HEK293T (cell line): ENCODE data around the gene NKG7.

Experiments used
- ARNT ChIP-seq: fragments of 450-650 bp; IDR thresholded peaks from 2 replicates; pipeline ENCODE4 v1.6.1; 2017; ENCODE audit warnings: mild to moderate bottlenecking
- BHLHE40 ChIP-seq: fragments of 450-650 bp; IDR thresholded peaks from 2 replicates; pipeline ENCODE4 v1.6.1; 2016; ENCODE audit warnings: mild to moderate bottlenecking, moderate library complexity, borderline replicate concordance
- CTBP1 ChIP-seq: fragments of 450-650 bp; IDR thresholded peaks from 2 replicates; pipeline ENCODE4 v1.6.1; 2016; ENCODE audit warnings: borderline replicate concordance
- ELF4 ChIP-seq: fragments of 450-650 bp; IDR thresholded peaks from 2 replicates; pipeline ENCODE4 v1.6.1; 2017; ENCODE audit warnings: antibody characterized with exemption
- FOXM1 ChIP-seq: fragments of 450-650 bp; IDR thresholded peaks from 2 replicates; pipeline ENCODE4 v1.6.1; 2017; ENCODE audit warnings: mild to moderate bottlenecking, borderline replicate concordance
- HDGF ChIP-seq: fragments of 450-650 bp; IDR thresholded peaks from 2 replicates; pipeline ENCODE4 v1.6.1; 2017; ENCODE audit warnings: antibody characterized with exemption, borderline replicate concordance
- NFRKB ChIP-seq: fragments of 450-650 bp; IDR thresholded peaks from 2 replicates; pipeline ENCODE4 v1.6.1; 2016; ENCODE audit warnings: mild to moderate bottlenecking, moderate library complexity
- SP1 ChIP-seq: fragments of 450-650 bp; IDR thresholded peaks from 2 replicates; pipeline ENCODE4 v1.6.1; 2017
- SUZ12 ChIP-seq: fragments of 450-650 bp; IDR thresholded peaks from 2 replicates; pipeline ENCODE4 v1.6.1; 2016; ENCODE audit warnings: mild to moderate bottlenecking
- TARDBP ChIP-seq: fragments of 450-650 bp; IDR thresholded peaks from 2 replicates; pipeline ENCODE4 v1.6.1; 2016
- ZNF384 ChIP-seq: fragments of 450-650 bp; IDR thresholded peaks from 2 replicates; pipeline ENCODE4 v1.6.1; 2016
- TF ChIP-seq, protein P1 (sequence below): fragments of 450-650 bp; IDR thresholded peaks from 2 replicates; pipeline ENCODE4 v1.6.1; 2016

DNA sequence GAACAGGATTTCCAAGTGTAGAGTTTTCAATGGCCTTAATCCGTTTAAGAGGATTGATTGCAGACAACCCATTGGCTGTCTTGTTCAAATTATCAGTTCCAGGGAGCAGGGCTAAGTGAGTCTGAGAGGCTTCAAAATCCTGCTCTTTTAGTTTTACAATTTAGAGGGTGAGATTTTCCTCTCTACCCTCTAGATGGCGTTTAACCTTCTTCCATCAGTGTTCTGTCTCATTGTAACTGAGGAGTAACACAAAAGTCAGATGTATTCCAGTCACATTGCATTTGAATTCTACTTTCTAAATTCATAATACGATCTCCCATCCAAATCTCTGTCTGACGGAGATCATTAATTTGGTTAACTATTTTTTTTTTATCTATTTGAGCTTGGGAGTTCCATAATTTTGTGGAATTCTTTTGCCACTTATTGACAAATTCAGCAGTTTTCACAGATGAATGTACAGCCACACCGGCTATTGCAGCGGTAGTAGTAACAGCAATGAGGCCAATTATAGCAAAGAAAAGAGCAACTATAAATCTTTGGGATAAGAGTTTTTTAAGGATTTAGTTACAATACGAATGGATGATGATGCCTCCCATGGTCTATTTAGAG lies 25.7 kb upstream of the NKG7 start:
- TF ChIP-seq ELF4 (no peak), FOXM1 (no peak), ARNT (no peak), SP1 (no peak), TARDBP (no peak), SUZ12 (no peak), BHLHE40 (no peak), HDGF (no peak), CTBP1 (no peak), ZNF384 (no peak), NFRKB (no peak)
- TF ChIP-seq, protein P1, sequence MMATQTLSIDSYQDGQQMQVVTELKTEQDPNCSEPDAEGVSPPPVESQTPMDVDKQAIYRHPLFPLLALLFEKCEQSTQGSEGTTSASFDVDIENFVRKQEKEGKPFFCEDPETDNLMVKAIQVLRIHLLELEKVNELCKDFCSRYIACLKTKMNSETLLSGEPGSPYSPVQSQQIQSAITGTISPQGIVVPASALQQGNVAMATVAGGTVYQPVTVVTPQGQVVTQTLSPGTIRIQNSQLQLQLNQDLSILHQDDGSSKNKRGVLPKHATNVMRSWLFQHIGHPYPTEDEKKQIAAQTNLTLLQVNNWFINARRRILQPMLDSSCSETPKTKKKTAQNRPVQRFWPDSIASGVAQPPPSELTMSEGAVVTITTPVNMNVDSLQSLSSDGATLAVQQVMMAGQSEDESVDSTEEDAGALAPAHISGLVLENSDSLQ = no peak
